HCT116 (cell line): ENCODE results near the gene GLRX. TPM values are rescaled to one million over a fixed set of nuclear protein-coding genes. Genes with fewer than 3 reads are reported as not detected.

Source experiments
- ATAC-seq: fragments of 200-7000 bp; cut with Tn5 transposase; 2 replicates; pipeline ENCODE4 v1.9.1; 2020; ENCODE audit warnings: mild to moderate bottlenecking, moderate library complexity
- BruUV-seq: library from RNA; stranded (reverse); fragments of 400-500 nt; replicated peaks from 2 replicates; lab custom pipeline; 2021; lab: Mats Ljungman, UMichigan
- CTCF ChIA-PET: fragments of 300-600 bp; sonication (Branson Sonifier 250); formaldehyde crosslinking; loops from one replicate; lab custom pipeline; 2021; ENCODE audit warnings: antibody characterized with exemption; lab: Charles Lee
- POLR2A ChIA-PET: fragments of 300-600, 350-600 bp; sonication (Branson Sonifier 250); formaldehyde crosslinking; loops from one replicate; lab custom pipeline; 2021; ENCODE audit warnings: antibody characterized with exemption; lab: Charles Lee
- RAD21 ChIA-PET, 2 experiments: fragments of 300-600 bp; sonication (Branson Sonifier 250); formaldehyde crosslinking; loops; one replicate each; lab custom pipeline; 2023; ENCODE audit warnings: low total read pairs in 2 of 2; ENCODE audit not compliant: uncharacterized antibody in 2 of 2, unreplicated experiment in 2 of 2, low non-redundant PET in 1 of 2; lab: Charles Lee
- DNase-seq: peaks from one replicate; pipeline ENCODE4 v3.0.0-alpha.2; 2010; ENCODE audit warnings: low read depth, low spot score
- H2AFZ ChIP-seq: fragments of 200-600 bp; shearing (Covaris generic), sonication (generic); 2 replicates; pipeline ENCODE4 v1.6.1; 2017; ENCODE audit warnings: low read depth, mixed run types, mixed read lengths, antibody characterized with exemption, low read length; ENCODE audit not compliant: poor library complexity, severe bottlenecking
- H3K27ac ChIP-seq: 2 replicates; pipeline ENCODE4 v1.5.1; 2012; ENCODE audit warnings: low read depth, low read length
- H3K27me3 ChIP-seq: fragments of 200-600 bp; sonication (generic); 2 replicates; pipeline ENCODE4 v1.6.1; 2016; ENCODE audit warnings: mixed run types, low read length, mixed read lengths; ENCODE audit not compliant: insufficient read depth
- H3K36me3 ChIP-seq, 2 experiments: fragments of 200-500 bp in 1 of 2; fragments of 200-600 bp in 1 of 2; sonication (Bioruptor generic) in 1 of 2; sonication (generic) in 1 of 2; 2 replicates each; pipeline versions ENCODE4 v1.5.1 to v1.6.1; 2014 to 2016; ENCODE audit warnings: low read length in 2 of 2, inconsistent platforms in 1 of 2, mixed read lengths in 1 of 2, mixed run types in 1 of 2; ENCODE audit not compliant: insufficient read depth in 2 of 2, control insufficient read depth in 1 of 2
- H3K4me1 ChIP-seq, 2 experiments: fragments of 200-600 bp in 1 of 2; sonication (generic) in 1 of 2; 2 replicates each; pipeline versions ENCODE4 v1.5.1 to v1.6.1; 2012 to 2017; ENCODE audit warnings: low read length in 2 of 2, inconsistent platforms in 1 of 2, mild to moderate bottlenecking in 1 of 2, mixed read lengths in 1 of 2, mixed run types in 1 of 2, moderate library complexity in 1 of 2; ENCODE audit not compliant: insufficient read depth in 2 of 2, control insufficient read depth in 1 of 2
- H3K4me2 ChIP-seq: fragments of 200-600 bp; sonication (generic); 2 replicates; pipeline ENCODE4 v1.6.1; 2017; ENCODE audit warnings: mixed run types, low read length, mixed read lengths
- H3K4me3 ChIP-seq, 2 experiments: fragments of 200-600 bp in 1 of 2; sonication (generic) in 1 of 2; replicated peaks in 1 of 2; 2 replicates each; pipeline ENCODE4 v1.5.1; 2011 to 2016; ENCODE audit warnings: low read length in 2 of 2, control low read depth in 1 of 2, low read depth in 1 of 2, mild to moderate bottlenecking in 1 of 2, mixed read lengths in 1 of 2, mixed run types in 1 of 2
- H3K79me2 ChIP-seq: fragments of 200-600 bp; sonication (generic); 2 replicates; pipeline ENCODE4 v1.6.1; 2017; ENCODE audit warnings: mild to moderate bottlenecking, mixed run types, low read length, moderate library complexity, mixed read lengths; ENCODE audit not compliant: insufficient read depth
- H3K9ac ChIP-seq: fragments of 200-600 bp; sonication (generic); 2 replicates; pipeline ENCODE4 v1.6.1; 2016; ENCODE audit warnings: low read length, mixed read lengths
- H3K9me2 ChIP-seq: fragments of 200-600 bp; sonication (generic), shearing (Covaris generic); 2 replicates; pipeline ENCODE4 v1.6.1; 2017; ENCODE audit warnings: mixed run types, mild to moderate bottlenecking, moderate library complexity; ENCODE audit not compliant: insufficient read depth
- H3K9me3 ChIP-seq, 2 experiments: fragments of 200-500 bp in 1 of 2; fragments of 200-600 bp in 1 of 2; sonication (Bioruptor generic) in 1 of 2; sonication (generic) in 1 of 2; 2 replicates each; pipeline ENCODE4 v1.6.1; 2014 to 2017; ENCODE audit warnings: low read length in 2 of 2, mixed read lengths in 2 of 2, inconsistent platforms in 1 of 2, low read depth in 1 of 2, mild to moderate bottlenecking in 1 of 2, mixed run types in 1 of 2, moderate library complexity in 1 of 2; ENCODE audit not compliant: control insufficient read depth in 1 of 2, insufficient read depth in 1 of 2
- H4K20me1 ChIP-seq: fragments of 200-600 bp; sonication (generic), shearing (Covaris generic); 2 replicates; pipeline ENCODE4 v1.6.1; 2017; ENCODE audit warnings: mixed run types, mild to moderate bottlenecking, moderate library complexity; ENCODE audit not compliant: insufficient read depth
- CBX3 ChIP-seq: IDR thresholded peaks from 2 replicates; pipeline ENCODE4 v1.6.1; 2012; ENCODE audit warnings: low read depth
- CEBPB ChIP-seq: IDR thresholded peaks from 2 replicates; pipeline ENCODE4 v1.6.1; 2012; ENCODE audit warnings: low read depth
- EGR1 ChIP-seq: IDR thresholded peaks from 2 replicates; pipeline ENCODE4 v1.6.1; 2012; ENCODE audit warnings: low read depth
- EZH2 ChIP-seq: fragments of 200-600 bp; sonication (generic); IDR thresholded peaks from 2 replicates; pipeline ENCODE4 v1.6.1; 2017; ENCODE audit warnings: antibody characterized with exemption, mixed run types
- FOSL1 ChIP-seq: IDR thresholded peaks from 2 replicates; pipeline ENCODE4 v1.6.1; 2012; ENCODE audit warnings: low read depth
- JUND ChIP-seq: IDR thresholded peaks from 2 replicates; pipeline ENCODE4 v1.6.1; 2012
- POLR2A ChIP-seq: IDR thresholded peaks from 2 replicates; pipeline ENCODE4 v1.7.0; 2011; ENCODE audit warnings: borderline replicate concordance; ENCODE audit not compliant: insufficient read depth, insufficient read length; ENCODE audit errors: extremely low read depth
- RAD21 ChIP-seq: IDR thresholded peaks from 2 replicates; pipeline ENCODE4 v1.6.1; 2012; ENCODE audit warnings: low read depth, mild to moderate bottlenecking
- SRF ChIP-seq: IDR thresholded peaks from 2 replicates; pipeline ENCODE4 v1.6.1; 2012; ENCODE audit warnings: low read depth
- YY1 ChIP-seq: IDR thresholded peaks from 2 replicates; pipeline ENCODE4 v1.6.1; 2011; ENCODE audit warnings: low read length, low read depth, moderate library complexity, mild to moderate bottlenecking; ENCODE audit not compliant: insufficient replicate concordance; ENCODE audit errors: extremely low read depth
- ZNF274 ChIP-seq: fragments of 200-500 bp; sonication (Bioruptor generic); IDR thresholded peaks from 2 replicates; pipeline ENCODE4 v1.6.1; 2014; ENCODE audit warnings: mild to moderate bottlenecking, low read depth, low read length, inconsistent platforms
- intact Hi-C: fragments of 100-400 bp; cut with micrococcal nuclease; formaldehyde crosslinking; loops from 2 replicates; pipeline ENCODE4 v1.10.0; 2022
- total RNA-seq: library from RNA; stranded (reverse); gene quantifications from one replicate; pipeline ENCODE4 v1.2.1, GENCODE V29; 2021; ENCODE audit not compliant: unreplicated experiment
- TF ChIP-seq, protein P1 (sequence below): IDR thresholded peaks from 2 replicates; pipeline ENCODE4 v1.6.1; 2012
- TF ChIP-seq, protein P2 (sequence below): IDR thresholded peaks from 2 replicates; pipeline ENCODE4 v1.6.1; 2011; ENCODE audit warnings: mild to moderate bottlenecking, low read length, moderate library complexity; ENCODE audit not compliant: insufficient replicate concordance; ENCODE audit errors: extremely low read depth
- TF ChIP-seq, protein P3 (sequence below): IDR thresholded peaks from 2 replicates; pipeline ENCODE4 v1.6.1; 2012; ENCODE audit warnings: low read depth

GLRX gene
- total RNA-seq, 1 experiment from 2014 or later, result 29.3 TPM

DNA sequence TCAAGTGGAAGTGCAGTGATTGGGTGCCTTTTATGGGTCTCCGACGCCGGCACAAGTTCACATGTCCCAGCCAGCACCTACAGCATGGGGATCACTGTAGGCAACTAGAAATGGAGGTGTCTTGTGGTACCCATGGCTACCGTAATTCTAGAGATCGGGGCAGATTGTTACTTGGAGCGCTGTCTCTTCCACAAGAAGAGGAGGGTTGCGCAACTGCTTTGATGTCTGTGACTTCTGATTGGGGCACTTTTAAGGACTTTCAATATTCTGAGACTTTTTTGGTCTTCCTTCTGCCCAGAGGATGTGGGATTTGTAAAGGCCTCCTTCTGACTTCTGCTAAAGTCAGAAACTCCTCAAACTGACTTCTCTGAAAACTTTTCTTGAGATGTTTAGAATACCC lies 41.9 kb downstream of the GLRX start:
- BruUV-seq, result no TSS peak
- POLR2A ChIA-PET, result interaction anchor here (1.3 to 1.9 kb wide), 2 partner anchors 42 to 134 kb away, joined by 5 to 7 read pairs; partner anchors contain the start of genes GLRX and RFESD
- Histone ChIP-seq H3K4me3 (no peak overlapping the region), H4K20me1 (no peaks in the 10 kb centered on the region), H3K79me2 (no peaks in the 10 kb centered on the region), H3K36me3 (peaks cover 0 to 3% of the 10 kb centered on the region in 2 experiments; a peak in 1 of 4 replicates), H3K27me3 (no peaks in the 10 kb centered on the region), H3K4me1 (no peaks in the 10 kb centered on the region), H3K27ac (no peak overlapping the region), H3K9ac (no peak overlapping the region), H3K9me2 (no peaks in the 10 kb centered on the region), H2AFZ (no peak overlapping the region), H3K4me2 (no peak overlapping the region), H3K9me3 (no peaks in the 10 kb centered on the region)
- CTCF ChIA-PET, result interaction anchor here (0.9 to 2.1 kb wide), 29 partner anchors 10 to 811 kb away, joined by 3 to 30 read pairs (median 5); partner anchors contain the start of genes GLRX and RFESD
- RAD21 ChIA-PET, result interaction anchor here in 1 of 2 experiments (0.8 to 1.0 kb wide), 3 partner anchors 67 to 136 kb away, joined by 4 to 6 read pairs (median 5); no protein-coding TSS in a partner anchor
- TF ChIP-seq YY1 (no peak), SRF (no peak), CBX3 (no peak), POLR2A (no peak), EZH2 (no peak), JUND (no peak), CEBPB (no peak; the same call in 1 of the 2 replicates), RAD21 (no peak), EGR1 (no peak), FOSL1 (no peak), ZNF274 (no peak)
- TF ChIP-seq, protein P1, sequence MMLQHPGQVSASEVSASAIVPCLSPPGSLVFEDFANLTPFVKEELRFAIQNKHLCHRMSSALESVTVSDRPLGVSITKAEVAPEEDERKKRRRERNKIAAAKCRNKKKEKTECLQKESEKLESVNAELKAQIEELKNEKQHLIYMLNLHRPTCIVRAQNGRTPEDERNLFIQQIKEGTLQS, result no peak
- TF ChIP-seq, protein P2, sequence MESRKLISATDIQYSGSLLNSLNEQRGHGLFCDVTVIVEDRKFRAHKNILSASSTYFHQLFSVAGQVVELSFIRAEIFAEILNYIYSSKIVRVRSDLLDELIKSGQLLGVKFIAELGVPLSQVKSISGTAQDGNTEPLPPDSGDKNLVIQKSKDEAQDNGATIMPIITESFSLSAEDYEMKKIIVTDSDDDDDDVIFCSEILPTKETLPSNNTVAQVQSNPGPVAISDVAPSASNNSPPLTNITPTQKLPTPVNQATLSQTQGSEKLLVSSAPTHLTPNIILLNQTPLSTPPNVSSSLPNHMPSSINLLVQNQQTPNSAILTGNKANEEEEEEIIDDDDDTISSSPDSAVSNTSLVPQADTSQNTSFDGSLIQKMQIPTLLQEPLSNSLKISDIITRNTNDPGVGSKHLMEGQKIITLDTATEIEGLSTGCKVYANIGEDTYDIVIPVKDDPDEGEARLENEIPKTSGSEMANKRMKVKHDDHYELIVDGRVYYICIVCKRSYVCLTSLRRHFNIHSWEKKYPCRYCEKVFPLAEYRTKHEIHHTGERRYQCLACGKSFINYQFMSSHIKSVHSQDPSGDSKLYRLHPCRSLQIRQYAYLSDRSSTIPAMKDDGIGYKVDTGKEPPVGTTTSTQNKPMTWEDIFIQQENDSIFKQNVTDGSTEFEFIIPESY, result no peak
- TF ChIP-seq, protein P3, sequence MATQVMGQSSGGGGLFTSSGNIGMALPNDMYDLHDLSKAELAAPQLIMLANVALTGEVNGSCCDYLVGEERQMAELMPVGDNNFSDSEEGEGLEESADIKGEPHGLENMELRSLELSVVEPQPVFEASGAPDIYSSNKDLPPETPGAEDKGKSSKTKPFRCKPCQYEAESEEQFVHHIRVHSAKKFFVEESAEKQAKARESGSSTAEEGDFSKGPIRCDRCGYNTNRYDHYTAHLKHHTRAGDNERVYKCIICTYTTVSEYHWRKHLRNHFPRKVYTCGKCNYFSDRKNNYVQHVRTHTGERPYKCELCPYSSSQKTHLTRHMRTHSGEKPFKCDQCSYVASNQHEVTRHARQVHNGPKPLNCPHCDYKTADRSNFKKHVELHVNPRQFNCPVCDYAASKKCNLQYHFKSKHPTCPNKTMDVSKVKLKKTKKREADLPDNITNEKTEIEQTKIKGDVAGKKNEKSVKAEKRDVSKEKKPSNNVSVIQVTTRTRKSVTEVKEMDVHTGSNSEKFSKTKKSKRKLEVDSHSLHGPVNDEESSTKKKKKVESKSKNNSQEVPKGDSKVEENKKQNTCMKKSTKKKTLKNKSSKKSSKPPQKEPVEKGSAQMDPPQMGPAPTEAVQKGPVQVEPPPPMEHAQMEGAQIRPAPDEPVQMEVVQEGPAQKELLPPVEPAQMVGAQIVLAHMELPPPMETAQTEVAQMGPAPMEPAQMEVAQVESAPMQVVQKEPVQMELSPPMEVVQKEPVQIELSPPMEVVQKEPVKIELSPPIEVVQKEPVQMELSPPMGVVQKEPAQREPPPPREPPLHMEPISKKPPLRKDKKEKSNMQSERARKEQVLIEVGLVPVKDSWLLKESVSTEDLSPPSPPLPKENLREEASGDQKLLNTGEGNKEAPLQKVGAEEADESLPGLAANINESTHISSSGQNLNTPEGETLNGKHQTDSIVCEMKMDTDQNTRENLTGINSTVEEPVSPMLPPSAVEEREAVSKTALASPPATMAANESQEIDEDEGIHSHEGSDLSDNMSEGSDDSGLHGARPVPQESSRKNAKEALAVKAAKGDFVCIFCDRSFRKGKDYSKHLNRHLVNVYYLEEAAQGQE, result no peak
- ATAC-seq, result no peak
- intact Hi-C loops, result no loop called here
- DNase-seq, result no peak
